ENCODE measurements around the gene MRPL54. TPM values are rescaled to one million over a fixed set of nuclear protein-coding genes. Genes with fewer than 3 reads are reported as not detected.

The MRPL54 gene
- polyA plus RNA-seq, 2 of the 4 experiments (the other 2 are of a cell fraction) = 30.8 to 47.5 TPM

GRCh38 chr19:3723883-3724282 is 38.6 kb upstream of the MRPL54 start (continued):
- no peak for TF ChIP-seq RAD21 (conservative IDR thresholded peaks at IDR 0.05 in 1 of 2, IDR thresholded peaks at IDR 0.05 in 1 of 2)
- TF ChIP-seq NFE2L2 (conservative IDR thresholded peaks at IDR 0.05; ENCODE audit: low read length) = no peak
- no peak for TF ChIP-seq NPAS2 (CRISPR knock-in tag; IDR thresholded peaks at IDR 0.05; ENCODE audit: borderline replicate concordance)
- no peak for TF ChIP-seq RCOR1 (IDR thresholded peaks at IDR 0.05; ENCODE audit: low read depth, low read length)

GRCh38 chr19:3725121-3725520 is 37.4 kb upstream of the MRPL54 start:
- Histone ChIP-seq H3K9me3 (no peaks in the 10 kb centered on the region), H3K27ac (no peak overlapping the region), H3K4me3 (no peak overlapping the region), H3K4me1 (peaks cover 36% of the 10 kb centered on the region), H3K4me2 (no peak overlapping the region)
- FAIRE-seq = no peak
- ChIA-PET CTCF (interaction anchor here (0.6 to 0.7 kb wide), 4 partner anchors 13 to 301 kb away, joined by 3 read pairs; no protein-coding TSS in a partner anchor), POLR2A (no interaction called here)
- DNase-seq (ENCODE audit: low read depth in 1 of 2, low spot score in 1 of 2) = no peak
- 63% methylated on average over 3 of the region's 3 CpGs for WGBS (ENCODE audit: missing lambda C conversion rate)
- TF ChIP-seq E2F6 (IDR thresholded peaks at IDR 0.05; ENCODE audit: borderline replicate concordance, low read depth) (no peak), FOXS1 (CRISPR knock-in tag; IDR thresholded peaks at IDR 0.05) (no peak), ZFP36 (IDR thresholded peaks at IDR 0.05; ENCODE audit: borderline replicate concordance, partially characterized antibody) (no peak), SREBF2 (IDR thresholded peaks at IDR 0.05) (no peak), HOXB13 (CRISPR knock-in tag; IDR thresholded peaks at IDR 0.05; ENCODE audit: low read depth) (no peak), EP300 (IDR thresholded peaks at IDR 0.05) (no peak), REST (IDR thresholded peaks at IDR 0.05) (no peak), HDAC2 (IDR thresholded peaks at IDR 0.05) (no peak), RCOR1 (IDR thresholded peaks at IDR 0.05; ENCODE audit: low read depth, low read length) (no peak), CTCF (IDR thresholded peaks at IDR 0.05) (no peak), PHF8 (IDR thresholded peaks at IDR 0.05; ENCODE audit: borderline replicate concordance, low read depth) (no peak), JUNB (IDR thresholded peaks at IDR 0.05) (no peak), KDM5A (IDR thresholded peaks at IDR 0.05) (no peak)
- no peak for ATAC-seq

- peak in 1 of 2 experiments; percentile 36; a peak in 3 of 6 replicates for ATAC-seq
- peaks cover 30% of the 10 kb centered on the region for H3K4me1 ChIP-seq
Observed at GRCh38 chr19:3725640-3726310, 36.7 kb upstream of the MRPL54 start.

More at GRCh38 chr19:3725640-3726310, 36.7 kb upstream of the MRPL54 start:
- FAIRE-seq = no peak
- TF ChIP-seq TP53 (CRISPR knock-in tag; IDR thresholded peaks at IDR 0.05) = no peak
- TF ChIP-seq HOXA7 (CRISPR knock-in tag; IDR thresholded peaks at IDR 0.05) = no peak
- TF ChIP-seq POLR2AphosphoS2 (conservative IDR thresholded peaks at IDR 0.05; ENCODE audit: low read length) = no peak
- no peak for TF ChIP-seq CBX2 (IDR thresholded peaks at IDR 0.05; ENCODE audit: borderline replicate concordance, low read depth)
- no peak for TF ChIP-seq HEYL (CRISPR knock-in tag; IDR thresholded peaks at IDR 0.05)
- TF ChIP-seq ELK1 (IDR thresholded peaks at IDR 0.05; ENCODE audit: low read depth, low read length) = no peak
- TF ChIP-seq CHD2 (IDR thresholded peaks at IDR 0.05; ENCODE audit: low read length, partially characterized antibody) = no peak
- no peak for TF ChIP-seq E2F6 (IDR thresholded peaks at IDR 0.05; ENCODE audit: borderline replicate concordance, low read depth)
- TF ChIP-seq SMC3 (IDR thresholded peaks at IDR 0.05) = no peak
- no peak for TF ChIP-seq EHF (CRISPR knock-in tag; IDR thresholded peaks at IDR 0.05)
- ChIA-PET POLR2A (no interaction called here), CTCF (no interaction called here)
- Histone ChIP-seq H3K27ac (no peak overlapping the region), H3K9me3 (no peaks in the 10 kb centered on the region), H3K4me3 (no peak overlapping the region), H3K4me2 (no peak overlapping the region)
- no peak for DNase-seq (ENCODE audit: low read depth in 1 of 2, low spot score in 1 of 2)
- WGBS (ENCODE audit: missing lambda C conversion rate) = 54% methylated on average over 12 of the region's 14 CpGs

All from A549 (cell line).